ENCODE measurements around the gene MED23. TPM values are rescaled to one million over a fixed set of nuclear protein-coding genes. Genes with fewer than 3 reads are reported as not detected.

MED23 gene
- total RNA-seq, 1 donor from 2014 or later, result 26.3 TPM

- no peak for DNase-seq (ENCODE audit: extremely low spot score in 2 of 2)
- Histone ChIP-seq H3K9me3 (no peaks in the 10 kb centered on the region), H3K4me1 (no peaks in the 10 kb centered on the region), H3K27ac (no peak within 1 kb of the TSS), H3K27me3 (no peaks in the 10 kb centered on the region), H3K36me3 (no peaks in the 10 kb centered on the region), H3K4me3 (no peak within 1 kb of the TSS)
- intact Hi-C loops (cut with DNase I), result no loop called here
- TF ChIP-seq POLR2A (IDR thresholded peaks at IDR 0.05), result no peak
- no peak for TF ChIP-seq POLR2AphosphoS5 (IDR thresholded peaks at IDR 0.05; ENCODE audit: insufficient read depth in 1 of 2, low read depth in 1 of 2)
- TF ChIP-seq CTCF (IDR thresholded peaks at IDR 0.05), result no peak
These were observed 9.1 kb upstream of the MED23 start, which contains the start of gene ENPP3 for GRCh38 chr6:131636880-131637792. TSS of gene ENPP3 (plus strand) at chr6:131637302. CDS start at chr6:131637385, 83 bp downstream.

- Histone ChIP-seq H3K27me3 (no peaks in the 10 kb centered on the region), H3K4me1 (no peaks in the 10 kb centered on the region), H3K4me3 (no peak overlapping the region), H3K9me3 (no peaks in the 10 kb centered on the region), H3K27ac (no peak overlapping the region), H3K36me3 (no peaks in the 10 kb centered on the region)
- DNase-seq (ENCODE audit: extremely low spot score in 2 of 2), result no peak
- no peak for TF ChIP-seq POLR2AphosphoS5 (IDR thresholded peaks at IDR 0.05; ENCODE audit: insufficient read depth in 1 of 2, low read depth in 1 of 2)
- TF ChIP-seq POLR2A (IDR thresholded peaks at IDR 0.05), result no peak
- no peak for TF ChIP-seq CTCF (IDR thresholded peaks at IDR 0.05)
- intact Hi-C loops (cut with DNase I), result no loop called here
These were observed 7.6 kb upstream of the MED23 start for GRCh38 chr6:131635384-131636340.

GRCh38 chr6:131631625-131632289, 3.7 kb upstream of the MED23 start:
- Histone ChIP-seq H3K27ac (no peak overlapping the region), H3K4me3 (no peak overlapping the region), H3K36me3 (no peaks in the 10 kb centered on the region), H3K9me3 (no peaks in the 10 kb centered on the region), H3K4me1 (peaks cover 27% of the 10 kb centered on the region), H3K27me3 (no peaks in the 10 kb centered on the region)
- no peak for TF ChIP-seq CTCF (IDR thresholded peaks at IDR 0.05)
- no peak for TF ChIP-seq POLR2A (IDR thresholded peaks at IDR 0.05)
- TF ChIP-seq POLR2AphosphoS5 (IDR thresholded peaks at IDR 0.05; ENCODE audit: insufficient read depth in 1 of 2, low read depth in 1 of 2), result no peak
- intact Hi-C loops (cut with DNase I), result no loop called here
- DNase-seq (ENCODE audit: extremely low spot score in 2 of 2), result no peak

- intact Hi-C loops (cut with DNase I), result no loop called here
- Histone ChIP-seq H3K27ac (no peak overlapping the region), H3K4me3 (no peak overlapping the region)
These were observed 1.6 kb upstream of the MED23 start for GRCh38 chr6:131629651-131630050.

More at GRCh38 chr6:131629651-131630050, 1.6 kb upstream of the MED23 start:
- H3K36me3 ChIP-seq, result peaks cover 0 to 11% of the 10 kb centered on the region in 2 donors
- no peaks in the 10 kb centered on the region for H3K27me3 ChIP-seq
- H3K9me3 ChIP-seq, result no peaks in the 10 kb centered on the region
- TF ChIP-seq CTCF (IDR thresholded peaks at IDR 0.05) (no peak), POLR2A (IDR thresholded peaks at IDR 0.05) (no peak), POLR2AphosphoS5 (IDR thresholded peaks at IDR 0.05; ENCODE audit: insufficient read depth in 1 of 2, low read depth in 1 of 2) (no peak)
- H3K4me1 ChIP-seq, result peaks cover 35% of the 10 kb centered on the region
- DNase-seq (ENCODE audit: extremely low spot score in 2 of 2), result no peak
